ENCODE measurements around the gene CMBL.
"Not testable (repeated sequence)": the region's sequence is repeated elsewhere in the genome, so short reads cannot be mapped to it uniquely, and the experiment has no call there.

CMBL gene

GRCh38 chr5:10283927-10284635 is 23.6 kb downstream of the CMBL start:
- peak; percentile 86 for DNase-seq

- DNase-seq, result no peak
These were observed 27.6 kb downstream of the CMBL start for GRCh38 chr5:10279925-10280720.

GRCh38 chr5:10279328-10279727 is 28.4 kb downstream of the CMBL start:
- DNase-seq, result no peak

DNA sequence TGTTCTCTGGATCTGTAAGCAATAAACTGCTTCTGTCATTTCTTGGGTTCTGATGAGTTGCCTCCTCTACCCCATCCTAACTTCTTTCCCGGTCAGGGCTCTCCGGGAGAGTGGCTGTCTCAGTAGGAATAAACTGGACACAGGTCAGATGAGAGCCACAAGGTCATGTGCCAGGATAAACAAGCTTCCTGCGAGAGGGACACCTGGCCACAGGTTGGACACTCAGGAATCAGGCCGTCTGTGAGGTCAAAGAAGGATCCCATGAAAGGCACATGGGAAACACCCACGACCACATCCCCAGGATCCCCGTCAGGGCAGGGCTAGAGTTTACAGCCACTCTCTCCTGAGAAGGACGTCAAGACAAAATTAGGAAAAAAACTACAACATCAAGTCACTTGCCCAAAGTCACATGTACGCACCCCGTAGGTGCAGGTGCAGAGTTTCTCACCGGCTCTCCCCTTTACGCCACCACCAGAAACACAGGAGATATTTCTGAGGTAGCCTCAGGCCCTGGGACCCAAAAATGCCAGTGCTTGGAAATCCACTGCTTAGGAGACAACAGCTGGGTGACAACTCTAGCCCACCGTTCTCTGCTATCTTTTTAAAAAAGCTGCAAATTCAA is 28.9 kb downstream of the CMBL start:
- DNase-seq, result no peak

DNA sequence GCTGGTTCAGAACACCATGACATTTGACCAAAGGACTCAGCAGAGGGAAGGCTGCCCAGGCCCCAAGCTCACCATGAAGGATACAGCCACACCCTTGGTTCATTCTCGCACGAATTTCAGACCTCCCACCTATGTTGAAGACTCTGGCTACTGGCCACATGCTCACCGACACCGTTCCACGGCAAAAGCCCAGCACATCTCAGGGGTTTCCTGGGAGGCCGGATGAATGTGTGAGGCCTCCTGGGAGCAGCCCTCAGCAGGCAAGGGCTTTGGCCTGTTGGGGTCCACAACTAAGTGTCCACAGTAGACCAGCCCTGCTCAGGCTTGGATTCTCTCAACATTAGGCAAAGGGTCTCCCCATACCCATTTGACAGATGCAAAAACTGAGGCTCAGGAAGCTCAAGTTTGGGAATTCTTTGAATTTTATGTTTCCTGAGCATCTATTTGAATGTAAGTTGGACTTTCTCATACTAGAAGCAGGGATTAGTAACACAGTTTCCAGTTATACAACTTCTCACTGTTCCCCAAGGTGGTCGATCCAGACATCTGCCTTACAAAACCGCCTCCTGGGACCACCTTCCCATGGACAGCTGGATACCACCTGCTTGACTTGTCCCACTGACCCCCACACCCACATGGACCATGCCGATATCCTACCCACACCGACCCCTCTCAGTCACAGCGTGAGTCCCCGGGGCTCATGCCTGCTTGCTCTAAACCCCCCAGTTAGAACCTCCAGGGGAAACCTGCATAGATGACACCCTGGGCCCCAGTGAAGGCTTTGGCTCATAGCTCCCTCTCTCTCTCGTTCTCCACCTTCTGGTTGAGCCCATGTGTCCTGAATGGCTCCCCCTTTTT is 29.7 kb downstream of the CMBL start:
- no peak for DNase-seq

DNA sequence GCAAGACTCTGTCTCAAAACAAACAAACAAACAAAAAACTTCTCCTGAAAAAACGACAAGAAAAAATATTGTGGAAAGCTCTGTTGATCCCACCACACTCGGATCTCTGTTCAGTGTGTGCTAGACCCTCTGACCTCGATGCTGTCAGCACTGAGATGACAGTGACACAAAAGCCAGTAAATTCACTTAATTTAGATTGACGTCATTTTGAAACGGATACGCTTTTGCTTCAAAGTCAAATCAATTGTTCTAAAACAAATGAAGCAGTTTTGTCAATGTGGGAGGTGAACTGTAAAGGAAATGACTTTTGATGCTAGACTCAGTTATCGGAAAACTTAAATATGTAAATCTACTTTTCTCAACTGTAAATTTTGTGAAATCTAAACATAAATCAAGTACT is 31.0 kb downstream of the CMBL start:
- no peak for DNase-seq

GRCh38 chr5:10275991-10276390 is 31.7 kb downstream of the CMBL start:
- no peak for DNase-seq

GRCh38 chr5:10275460-10275859 is 32.2 kb downstream of the CMBL start:
- no peak for DNase-seq

DNA sequence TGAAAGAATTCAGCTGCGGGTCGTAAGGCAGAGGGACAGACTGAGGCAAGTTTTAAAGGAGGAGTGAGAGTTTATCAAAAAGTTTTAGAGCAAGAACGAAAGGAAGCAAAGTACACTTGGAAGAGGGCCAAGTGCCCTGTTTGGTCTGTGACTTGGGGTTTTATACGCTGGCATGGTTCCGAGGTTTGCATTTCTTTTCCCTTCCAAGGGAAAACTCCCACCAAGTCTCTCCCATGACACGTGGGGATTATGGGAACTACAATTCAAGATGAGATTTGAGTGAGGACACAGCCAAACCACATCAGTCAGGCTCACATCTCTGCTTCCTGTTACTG is 34.9 kb downstream of the CMBL start:
- not testable (repeated sequence) for DNase-seq

DNA sequence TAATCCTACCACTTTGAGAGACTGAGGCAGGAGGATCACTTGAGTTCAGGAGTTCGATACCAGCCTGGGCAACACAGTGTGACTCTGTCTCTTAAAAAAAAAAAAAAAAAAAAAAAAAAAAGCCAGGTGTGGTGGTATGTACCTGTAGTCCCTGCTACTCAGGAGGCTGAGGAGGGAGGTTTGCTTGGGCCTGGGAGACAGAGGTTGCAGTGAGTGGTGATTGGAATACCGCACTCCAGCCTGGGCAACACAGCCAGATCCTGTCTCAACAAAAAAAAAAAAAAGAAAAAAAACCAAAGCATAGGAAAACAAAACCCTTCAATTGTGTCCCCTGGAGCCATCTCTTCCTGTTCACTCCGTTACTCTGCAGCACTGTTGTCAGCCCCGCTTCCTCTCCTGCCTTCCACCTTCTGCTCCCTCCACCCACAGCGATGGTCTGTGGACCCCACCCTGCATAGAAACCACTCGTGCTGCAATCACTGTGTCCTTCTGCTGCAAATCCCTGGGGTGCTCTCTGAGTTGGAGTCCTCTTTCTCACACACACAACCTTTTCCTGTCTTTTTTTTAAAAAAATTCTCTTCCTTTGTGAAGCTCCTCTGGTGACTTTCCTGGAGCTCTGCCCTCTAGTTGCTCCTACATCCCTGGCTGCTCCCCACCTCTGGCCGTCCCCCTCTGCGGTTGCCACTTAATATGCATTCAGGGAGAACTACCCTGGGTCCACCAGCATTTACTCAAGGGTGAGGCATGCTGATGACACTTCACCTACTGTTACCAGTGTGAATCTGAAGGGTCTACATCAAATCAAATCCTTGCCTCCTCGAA is 35.4 kb downstream of the CMBL start:
- DNase-seq, result no peak

DNA sequence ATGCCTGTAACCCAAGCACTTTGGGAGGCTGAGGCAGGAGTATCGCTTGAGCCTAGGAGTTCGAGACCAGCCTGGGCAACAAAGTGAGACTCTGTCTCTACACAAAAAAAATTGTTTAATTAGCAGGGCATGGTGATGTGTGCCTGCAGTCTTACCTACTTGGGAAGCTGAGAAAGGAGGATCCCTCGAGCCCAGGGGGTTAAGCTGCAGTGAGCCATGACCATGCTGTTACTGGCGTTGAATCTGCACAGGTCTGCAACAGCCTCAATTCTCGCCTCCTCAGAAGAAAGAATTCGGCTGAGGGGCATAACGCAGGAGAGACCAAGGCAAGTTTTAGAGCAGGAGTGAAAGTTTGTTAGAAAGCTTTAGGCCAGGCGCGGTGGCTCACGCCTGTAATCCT is 39.6 kb downstream of the CMBL start:
- no peak for DNase-seq

- DNase-seq, result no peak
These were observed 40.9 kb downstream of the CMBL start for GRCh38 chr5:10266839-10267238.

GRCh38 chr5:10266137-10266536 is 41.6 kb downstream of the CMBL start:
- DNase-seq, result no peak

DNA sequence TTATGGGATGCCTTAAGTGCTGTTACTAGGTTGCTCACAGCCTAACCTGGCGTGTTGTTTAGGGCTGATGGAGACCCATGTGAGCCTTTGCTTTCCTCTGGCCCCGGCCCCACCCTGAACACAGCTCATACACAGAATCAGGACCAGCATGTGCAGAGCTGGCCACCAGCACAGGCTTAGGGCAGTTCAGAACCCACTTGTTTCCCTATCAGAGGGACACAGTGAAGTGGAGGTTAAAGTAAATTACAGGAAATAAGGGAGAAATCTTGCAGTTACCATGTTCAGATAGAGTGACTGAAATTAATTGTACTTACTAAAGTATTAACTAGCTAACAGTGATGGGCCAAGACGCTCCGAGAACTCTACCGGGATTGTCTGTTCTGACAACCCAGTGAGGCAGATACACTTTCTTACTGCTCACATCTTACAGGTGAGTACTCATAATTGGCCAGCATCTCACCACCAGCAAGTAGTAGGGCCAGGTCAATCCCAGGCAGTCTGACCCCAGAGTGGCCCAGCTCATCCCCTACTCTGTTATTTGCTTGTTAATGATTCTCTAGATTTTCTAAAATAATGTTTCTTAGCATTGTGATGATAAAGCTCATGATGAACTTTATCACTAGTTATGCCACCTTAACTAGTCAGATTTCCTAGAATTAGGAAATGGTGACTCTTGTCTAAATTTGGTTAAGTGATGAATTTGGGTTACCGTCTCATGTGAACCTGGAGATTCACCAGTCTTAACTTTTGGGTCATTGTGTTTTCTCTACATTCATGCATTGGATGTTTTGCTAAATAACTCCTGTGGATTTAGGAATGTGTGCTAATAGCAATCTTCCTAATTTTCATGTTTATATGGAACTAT is 42.2 kb downstream of the CMBL start:
- DNase-seq, result no peak

DNA sequence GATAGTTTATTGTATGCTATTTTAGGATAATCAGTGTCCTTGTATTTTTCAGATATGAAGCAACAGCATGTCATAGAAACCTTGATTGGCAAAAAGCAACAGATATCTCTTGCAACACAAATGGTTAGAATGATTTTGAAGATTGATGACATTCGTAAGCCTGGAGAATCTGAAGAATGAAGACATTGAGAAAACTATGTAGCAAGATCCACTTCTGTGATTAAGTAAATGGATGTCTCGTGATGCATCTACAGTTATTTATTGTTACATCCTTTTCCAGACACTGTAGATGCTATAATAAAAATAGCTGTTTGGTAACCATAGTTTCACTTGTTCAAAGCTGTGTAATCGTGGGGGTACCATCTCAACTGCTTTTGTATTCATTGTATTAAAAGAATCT is 43.1 kb downstream of the CMBL start:
- DNase-seq, result no peak

DNA sequence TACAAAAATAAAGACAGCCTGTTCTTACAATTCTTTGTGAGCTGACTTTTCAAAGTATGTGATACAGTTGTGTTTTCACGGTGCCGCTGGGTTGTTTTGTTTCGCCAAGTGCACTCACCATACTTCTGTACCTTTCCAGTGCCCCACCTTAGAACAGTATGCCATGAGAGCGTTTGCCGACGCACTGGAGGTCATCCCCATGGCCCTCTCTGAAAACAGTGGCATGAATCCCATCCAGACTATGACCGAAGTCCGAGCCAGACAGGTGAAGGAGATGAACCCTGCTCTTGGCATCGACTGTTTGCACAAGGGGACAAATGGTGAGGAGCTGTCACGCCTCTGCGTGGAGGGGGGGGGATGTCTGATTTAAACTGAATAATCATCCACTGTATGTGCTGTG is 44.7 kb downstream of the CMBL start:
- no peak for DNase-seq

- DNase-seq, result no peak
These were observed 45.5 kb downstream of the CMBL start for GRCh38 chr5:10262121-10262774.

- no peak for DNase-seq
These were observed 46.6 kb downstream of the CMBL start for GRCh38 chr5:10261065-10261464.

GRCh38 chr5:10259899-10260298 is 47.8 kb downstream of the CMBL start:
- DNase-seq, result no peak

DNA sequence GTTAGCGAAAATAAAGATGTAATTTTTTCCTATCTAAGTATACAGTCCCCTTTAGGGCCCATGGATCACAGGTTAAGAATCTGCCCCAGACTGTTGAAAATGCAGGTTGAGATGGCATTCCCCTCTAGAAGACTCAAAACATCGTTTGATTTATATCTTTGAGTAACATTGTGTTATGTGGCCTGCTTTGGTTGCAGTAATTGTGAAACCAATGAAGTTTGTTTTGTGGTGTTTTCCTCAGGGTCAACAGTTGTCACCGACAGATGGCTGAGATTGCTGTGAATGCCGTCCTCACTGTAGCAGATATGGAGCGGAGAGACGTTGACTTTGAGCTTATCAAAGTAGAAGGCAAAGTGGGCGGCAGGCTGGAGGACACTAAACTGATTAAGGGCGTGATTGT is 49.8 kb downstream of the CMBL start:
- DNase-seq, result peak; percentile 27

GRCh38 chr5:10254686-10255085 is 53.0 kb downstream of the CMBL start:
- DNase-seq, result no peak
